Transverse colon (tissue), 4 donors: ENCODE data around the gene CFAP61. TPM values are rescaled to one million over a fixed set of nuclear protein-coding genes. Genes with fewer than 3 reads are reported as not detected.

Experiments used
- DNase-seq: peaks from one replicate; pipeline ENCODE4 v3.0.0-alpha.2; 2019
- H3K27ac ChIP-seq, 4 donors: fragments of 200-600 bp; sonication (generic); 2 replicates each; pipeline ENCODE4 v1.5.1; 2016 to 2018; ENCODE audit warnings: inconsistent platforms in 4 of 4
- H3K27me3 ChIP-seq: fragments of 200-600 bp; sonication (generic); 2 replicates; pipeline ENCODE4 v1.5.1; 2017; ENCODE audit warnings: inconsistent platforms
- H3K36me3 ChIP-seq, 4 donors: fragments of 200-600 bp; sonication (generic); 2 replicates each; pipeline ENCODE4 v1.5.1; 2017 to 2019; ENCODE audit warnings: inconsistent platforms in 4 of 4
- H3K4me1 ChIP-seq, 4 donors: fragments of 200-600 bp; sonication (generic); 2 replicates each; pipeline ENCODE4 v1.5.1; 2017 to 2020; ENCODE audit warnings: inconsistent platforms in 4 of 4
- H3K4me3 ChIP-seq, 4 donors: fragments of 200-600 bp; sonication (generic); 1 replicate in 1 of 4; 2 replicates in 3 of 4; pipeline versions ENCODE4 v1.5.1 to v1.6.1; 2017 to 2019; ENCODE audit warnings: inconsistent platforms in 4 of 4
- H3K9me3 ChIP-seq, 2 donors: fragments of 200-600 bp; sonication (generic); 2 replicates each; pipeline ENCODE4 v1.5.1; 2017 to 2019; ENCODE audit warnings: inconsistent platforms in 2 of 2
- EP300 ChIP-seq: sonication (generic); formaldehyde crosslinking; IDR thresholded peaks from one replicate; pipeline ENCODE4 v1.6.1; 2017; ENCODE audit warnings: antibody characterized with exemption, low read depth
- POLR2A ChIP-seq: fragments of 450-650 bp; IDR thresholded peaks from one replicate; pipeline ENCODE4 v1.6.1; 2016; ENCODE audit warnings: antibody characterized with exemption, mild to moderate bottlenecking, moderate library complexity
- POLR2AphosphoS5 ChIP-seq, 3 donors: sonication (generic); formaldehyde crosslinking; IDR thresholded peaks; one replicate each; pipeline ENCODE4 v1.6.1; 2016; ENCODE audit warnings: antibody characterized with exemption in 3 of 3
- WGBS, 2 donors: methylation state at CpG; one replicate each; pipeline ENCODE4 v1.1.5; 2018; ENCODE audit warnings: low coverage in 1 of 2; 5-methylcytosine and 5-hydroxymethylcytosine counted together
- in situ Hi-C, 4 donors: fragments of 200-750 bp; cut with MboI; loops; one replicate each; pipeline versions ENCODE4 v1.15.0 to v1.15.1; 2017; ENCODE audit warnings: low sequenced_read_pairs in 3 of 4, low pct_ligation_motif_present in 1 of 4, low pct_unique_long_range_greater_than_20kb in 1 of 4
- intact Hi-C: fragments of 100-400 bp; cut with DNase I; formaldehyde crosslinking; loops from one replicate; pipeline ENCODE4 v1.15.1; 2023; ENCODE audit warnings: low total_unique reads
- total RNA-seq, 4 donors: library from RNA; depleted of rRNA; stranded (reverse); fragments of >200 nt; gene quantifications; one replicate each; pipeline ENCODE4 v1.1.0, GENCODE V29; 2016
- TF ChIP-seq, protein P1 (sequence below), 5 experiments: fragments of 200-600 bp in 3 of 5; fragments of 450-650 bp in 2 of 5; sonication (generic) in 3 of 5; IDR thresholded peaks; 1 replicate in 2 of 5; 2 replicates in 3 of 5; pipeline ENCODE4 v1.5.1; 2016 to 2017; ENCODE audit warnings: antibody characterized with exemption in 5 of 5, inconsistent platforms in 3 of 5, mild to moderate bottlenecking in 2 of 5, moderate library complexity in 1 of 5

CFAP61 gene
- total RNA-seq, 4 donors from 2014 or later: 0.27 TPM; not detected in 3

GRCh38 chr20:20297752-20298151 is 245.4 kb downstream of the CFAP61 start:
- TF ChIP-seq, protein P1, sequence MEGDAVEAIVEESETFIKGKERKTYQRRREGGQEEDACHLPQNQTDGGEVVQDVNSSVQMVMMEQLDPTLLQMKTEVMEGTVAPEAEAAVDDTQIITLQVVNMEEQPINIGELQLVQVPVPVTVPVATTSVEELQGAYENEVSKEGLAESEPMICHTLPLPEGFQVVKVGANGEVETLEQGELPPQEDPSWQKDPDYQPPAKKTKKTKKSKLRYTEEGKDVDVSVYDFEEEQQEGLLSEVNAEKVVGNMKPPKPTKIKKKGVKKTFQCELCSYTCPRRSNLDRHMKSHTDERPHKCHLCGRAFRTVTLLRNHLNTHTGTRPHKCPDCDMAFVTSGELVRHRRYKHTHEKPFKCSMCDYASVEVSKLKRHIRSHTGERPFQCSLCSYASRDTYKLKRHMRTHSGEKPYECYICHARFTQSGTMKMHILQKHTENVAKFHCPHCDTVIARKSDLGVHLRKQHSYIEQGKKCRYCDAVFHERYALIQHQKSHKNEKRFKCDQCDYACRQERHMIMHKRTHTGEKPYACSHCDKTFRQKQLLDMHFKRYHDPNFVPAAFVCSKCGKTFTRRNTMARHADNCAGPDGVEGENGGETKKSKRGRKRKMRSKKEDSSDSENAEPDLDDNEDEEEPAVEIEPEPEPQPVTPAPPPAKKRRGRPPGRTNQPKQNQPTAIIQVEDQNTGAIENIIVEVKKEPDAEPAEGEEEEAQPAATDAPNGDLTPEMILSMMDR (IDR thresholded peaks at IDR 0.05): no peak
- no peak for TF ChIP-seq POLR2A
- TF ChIP-seq POLR2AphosphoS5 (IDR thresholded peaks at IDR 0.05): no peak
- TF ChIP-seq EP300: no peak
- no peaks in the 10 kb centered on the region for H3K36me3 ChIP-seq
- 75 to 78% methylated on average over 2 of the region's 2 CpGs for WGBS, 2 donors
- no peak overlapping the region for H3K4me3 ChIP-seq
- H3K9me3 ChIP-seq: no peaks in the 10 kb centered on the region
- H3K27ac ChIP-seq: no peak overlapping the region
- in situ Hi-C loops: no loop called here
- no peaks in the 10 kb centered on the region for H3K27me3 ChIP-seq
- no peaks in the 10 kb centered on the region for H3K4me1 ChIP-seq
- intact Hi-C loops: no loop called here
- DNase-seq: no peak

DNA sequence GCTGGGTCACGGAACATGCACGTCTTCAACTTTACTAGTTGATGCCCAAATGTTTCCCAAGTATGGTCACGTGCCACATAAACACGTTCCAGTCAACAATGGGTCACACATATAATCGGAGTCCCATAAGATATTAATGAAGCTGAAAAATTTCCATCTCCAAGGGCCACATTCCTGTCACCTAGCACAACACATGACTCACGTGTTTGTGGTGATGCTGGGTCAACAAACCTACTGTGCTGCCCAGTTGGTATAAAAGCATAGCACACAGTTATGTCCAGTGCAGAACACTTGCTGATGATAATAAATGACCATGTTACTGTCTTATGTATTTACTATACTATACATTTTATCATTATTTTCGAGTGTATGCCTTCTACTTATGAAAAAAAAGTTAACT is 247.6 kb downstream of the CFAP61 start:
- no peaks in the 10 kb centered on the region for H3K27me3 ChIP-seq
- intact Hi-C loops: no loop called here
- in situ Hi-C loops: no loop called here
- H3K9me3 ChIP-seq: no peaks in the 10 kb centered on the region
- no peak for DNase-seq
- no peaks in the 10 kb centered on the region for H3K36me3 ChIP-seq
- WGBS, 2 donors: 72 to 90% methylated on average over 7 of the region's 7 CpGs
- TF ChIP-seq, protein P1 (IDR thresholded peaks at IDR 0.05): no peak
- TF ChIP-seq POLR2AphosphoS5 (IDR thresholded peaks at IDR 0.05) (no peak), EP300 (no peak)
- no peaks in the 10 kb centered on the region for H3K4me1 ChIP-seq
- no peak overlapping the region for H3K27ac ChIP-seq
- H3K4me3 ChIP-seq: no peak overlapping the region

DNA sequence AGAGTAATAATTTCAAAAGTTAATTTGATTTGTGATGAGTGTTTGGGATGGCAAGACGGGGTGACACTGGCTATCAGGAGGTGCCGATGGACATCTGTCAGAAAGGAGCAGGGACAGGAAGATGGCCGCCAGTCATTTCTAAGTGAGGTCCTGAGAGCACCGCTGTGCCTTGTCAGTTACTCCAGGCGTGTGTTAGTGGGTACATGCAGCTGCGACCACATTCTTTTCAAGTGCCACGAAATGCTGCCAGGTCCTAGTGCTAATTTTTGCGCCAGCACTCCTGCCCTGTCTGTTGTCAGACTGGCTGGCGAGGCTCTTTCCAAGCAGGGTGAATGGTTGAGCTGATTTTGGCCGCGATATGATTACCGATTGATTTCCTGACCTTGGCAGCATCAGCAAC is 251.0 kb downstream of the CFAP61 start:
- WGBS, 2 donors: 90 to 96% methylated on average over 5 to 12 of the region's 12 CpGs
- no peak for DNase-seq
- intact Hi-C loops (no loop called here), in situ Hi-C loops (no loop called here)
- Histone ChIP-seq H3K4me3 (no peak overlapping the region), H3K9me3 (no peaks in the 10 kb centered on the region), H3K27ac (no peak overlapping the region), H3K27me3 (no peaks in the 10 kb centered on the region), H3K4me1 (no peaks in the 10 kb centered on the region), H3K36me3 (no peaks in the 10 kb centered on the region)
- TF ChIP-seq EP300: no peak
- no peak for TF ChIP-seq POLR2AphosphoS5 (IDR thresholded peaks at IDR 0.05)
- TF ChIP-seq, protein P1 (IDR thresholded peaks at IDR 0.05): no peak
- TF ChIP-seq POLR2A: no peak

DNA sequence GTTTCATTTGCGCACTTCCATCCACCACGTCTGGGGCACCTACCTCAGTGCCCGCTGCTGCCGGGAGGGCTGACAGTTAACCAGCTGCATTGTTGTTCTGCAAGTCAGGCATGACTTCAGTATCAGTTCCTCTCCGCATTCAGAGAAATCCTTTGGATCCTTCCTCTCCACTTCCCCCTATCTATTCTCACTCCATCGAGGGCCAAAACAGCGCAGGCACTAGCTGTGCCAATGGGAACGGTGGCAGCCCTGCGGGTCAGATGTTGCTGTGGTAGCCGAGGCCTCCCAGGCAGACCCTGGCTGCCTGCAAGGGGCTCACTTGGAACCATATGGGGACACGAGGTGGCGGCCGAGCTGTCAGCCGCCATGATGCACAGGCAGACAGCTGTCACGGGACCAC is 251.4 kb downstream of the CFAP61 start:
- Histone ChIP-seq H3K27ac (no peak overlapping the region), H3K4me1 (no peaks in the 10 kb centered on the region), H3K9me3 (no peaks in the 10 kb centered on the region), H3K4me3 (no peak overlapping the region), H3K27me3 (no peaks in the 10 kb centered on the region), H3K36me3 (no peaks in the 10 kb centered on the region)
- intact Hi-C loops: no loop called here
- DNase-seq: no peak
- 87 to 94% methylated on average over 3 to 15 of the region's 15 CpGs for WGBS, 2 donors
- TF ChIP-seq, protein P1 (IDR thresholded peaks at IDR 0.05): no peak
- TF ChIP-seq EP300 (no peak), POLR2A (no peak), POLR2AphosphoS5 (IDR thresholded peaks at IDR 0.05) (no peak)
- in situ Hi-C loops: no loop called here
